Endometrium (tissue), 2 donors: ENCODE data around the gene COPB2.
"Not testable (repeated sequence)": the region's sequence is repeated elsewhere in the genome, so short reads cannot be mapped to it uniquely, and the experiment has no call there.

Experiments
- FAIRE-seq: peaks from 2 replicates; lab custom pipeline; 2012; peaks lifted over from hg19 to GRCh38; lab: Jason Lieb, UNC
- donor health status: control.
- donor health status: control.

Gene COPB2

DNA sequence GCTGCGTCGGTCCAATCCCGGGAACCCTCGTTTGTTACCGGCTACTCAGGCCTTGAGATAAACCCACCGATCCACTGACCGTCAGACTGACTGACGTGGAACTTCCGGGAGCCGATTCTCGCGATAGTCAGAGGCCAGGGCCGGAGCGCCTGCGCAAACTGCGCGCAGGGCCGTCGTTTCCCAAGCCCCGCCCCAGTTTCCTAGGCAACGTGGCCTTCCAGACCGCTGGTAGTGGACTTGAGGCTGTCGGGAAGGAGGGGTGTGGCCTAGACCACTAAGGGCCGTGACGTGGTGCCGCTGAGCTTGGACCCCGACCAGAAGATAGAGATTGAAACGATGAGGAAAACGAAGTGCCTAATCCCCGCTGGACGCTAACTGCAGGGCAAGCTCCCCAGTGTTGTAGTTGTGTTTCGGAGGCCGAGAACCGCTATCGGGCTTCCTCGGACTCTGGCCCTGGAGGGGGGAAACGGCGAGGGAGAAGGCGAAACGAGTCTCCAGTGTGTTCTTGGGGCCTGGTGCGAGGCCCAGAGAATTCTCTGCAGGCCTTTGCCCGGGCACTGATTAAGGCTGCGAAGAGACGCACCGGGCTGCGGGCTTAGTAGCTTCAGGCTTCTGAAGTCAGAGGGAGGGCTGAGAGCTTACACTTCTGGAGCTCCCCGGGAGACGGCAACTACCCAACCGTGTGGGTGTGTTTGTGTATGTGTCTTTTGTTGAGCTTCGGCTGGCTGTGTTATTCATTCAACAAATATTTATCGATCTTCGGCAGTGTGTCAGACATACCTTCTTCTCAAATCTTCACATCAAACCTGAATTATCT is at the start of gene COPB2:
Gene COPB2 (minus strand): TSS at position 96 of the 817 bp plus-strand sequence. CDS start 97 bp downstream, outside the sequence.
- FAIRE-seq: peak; percentile 96

DNA sequence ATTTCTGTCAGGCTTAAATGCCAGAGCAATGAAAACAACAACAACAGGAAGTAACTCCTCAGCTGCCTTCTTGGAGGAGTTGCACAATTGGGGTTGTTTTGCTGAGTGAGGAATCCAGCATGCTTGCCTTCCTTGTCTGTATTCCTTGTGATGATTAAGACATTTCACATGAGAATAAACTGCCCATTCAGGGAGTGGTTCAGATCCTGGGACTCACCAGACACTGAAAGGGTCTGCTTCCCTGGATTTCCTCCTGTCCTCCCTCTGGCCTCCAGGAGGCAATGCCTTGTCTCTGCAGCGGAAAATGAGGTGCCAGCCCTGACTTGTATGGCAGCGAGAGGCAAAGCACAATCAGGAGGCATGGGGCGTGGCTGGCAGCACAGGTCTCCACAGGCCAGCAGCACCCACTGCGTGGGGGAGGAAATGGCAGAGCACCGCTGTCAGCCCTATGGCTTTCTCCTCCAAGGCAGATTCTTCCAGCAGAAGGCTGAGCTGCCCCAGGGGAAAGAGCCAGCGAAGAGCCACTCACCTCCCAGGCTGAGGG is 45.4 kb upstream of the COPB2 start:
- FAIRE-seq: no peak

DNA sequence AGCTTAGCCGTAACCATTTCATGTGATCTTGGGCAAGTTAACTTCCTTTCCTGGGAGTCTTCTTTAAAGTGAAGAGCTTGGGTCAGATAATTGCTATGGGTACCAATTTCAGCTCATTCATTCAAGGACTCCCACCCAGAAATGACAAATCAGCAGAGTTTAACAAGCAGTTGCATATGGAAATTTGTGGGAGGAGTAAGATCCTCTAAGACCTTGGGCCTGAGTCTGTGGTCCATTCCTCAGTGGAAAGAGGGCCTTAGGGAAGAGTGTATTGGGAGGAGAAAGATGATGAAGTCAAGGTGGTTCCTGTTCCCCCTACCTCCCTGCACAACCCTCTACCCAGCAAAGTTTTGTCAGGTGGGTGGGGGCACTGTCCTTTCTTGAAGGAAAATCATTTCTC is 44.8 kb upstream of the COPB2 start:
- FAIRE-seq: no peak

DNA sequence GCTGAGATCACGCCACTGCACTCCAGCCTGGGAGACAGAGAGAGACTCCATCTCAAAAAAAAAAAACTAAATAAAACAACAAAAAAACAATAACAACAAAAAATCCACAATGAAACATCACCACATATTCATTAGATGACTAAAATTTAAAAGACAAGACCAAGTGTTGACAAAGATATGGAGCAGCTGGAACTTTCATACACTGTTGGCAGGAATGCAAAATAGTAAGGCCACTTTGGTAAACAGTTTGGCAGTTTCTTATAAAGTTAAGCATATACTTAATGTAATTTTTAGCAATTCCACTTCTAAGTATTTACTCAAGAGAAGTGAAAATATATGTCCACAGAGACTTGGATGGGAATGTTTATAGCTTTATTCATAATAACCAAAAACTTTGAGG is 43.6 kb upstream of the COPB2 start:
- FAIRE-seq: no peak

DNA sequence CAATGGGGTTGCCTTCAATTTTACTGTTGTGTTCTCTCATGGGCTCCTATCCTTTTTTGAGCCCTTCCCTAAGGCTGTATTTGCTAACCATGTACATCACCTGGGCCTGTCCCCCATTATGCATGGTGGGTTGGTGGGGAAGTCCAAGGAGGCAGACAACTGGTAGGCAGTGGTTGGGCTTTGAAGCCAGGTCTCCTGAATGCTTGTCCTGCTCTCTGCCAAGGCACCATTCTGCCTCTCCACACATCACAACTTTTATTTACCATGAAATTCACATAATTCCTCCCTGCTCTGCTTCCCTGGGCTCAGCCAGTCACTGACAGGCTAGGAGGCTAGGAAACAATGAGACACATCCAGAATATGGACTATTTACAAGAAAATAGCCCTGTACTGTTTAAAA is 41.0 kb upstream of the COPB2 start:
- FAIRE-seq: no peak

DNA sequence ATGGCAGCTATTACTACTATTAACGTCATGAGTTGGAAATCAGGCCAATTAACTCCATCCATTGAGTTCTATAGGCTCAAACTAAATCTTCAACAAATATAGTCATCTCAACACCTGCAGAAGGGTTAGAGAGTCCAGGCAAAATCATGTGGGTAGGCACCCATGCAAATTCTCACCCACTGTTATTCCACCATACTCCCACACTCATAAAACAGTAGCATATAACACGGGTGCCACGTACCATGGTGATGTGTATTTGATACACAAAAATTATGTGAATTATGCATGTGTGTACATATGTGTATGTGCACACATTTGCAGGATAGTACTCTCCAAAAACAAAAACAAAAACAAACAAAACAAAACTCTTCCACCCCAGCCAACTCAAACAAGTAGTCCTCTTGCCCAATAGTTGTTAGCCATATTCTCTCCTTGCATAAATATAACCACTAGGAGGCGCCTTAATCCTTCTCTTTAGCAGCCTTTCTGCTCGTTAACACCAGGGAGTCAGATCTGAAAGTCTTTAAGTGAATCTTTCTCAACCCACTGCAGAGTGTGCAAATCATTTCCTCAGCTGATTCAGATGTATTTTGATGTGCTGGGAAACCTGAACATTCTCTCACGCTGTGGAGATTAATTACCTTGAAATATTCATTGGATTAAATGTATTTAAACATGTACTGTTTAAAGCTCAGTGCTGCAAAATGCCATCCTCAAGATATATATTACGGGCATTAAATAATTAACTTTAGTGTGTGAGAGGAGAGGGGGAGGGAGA is 38.0 kb upstream of the COPB2 start:
- FAIRE-seq: peak; percentile 95

DNA sequence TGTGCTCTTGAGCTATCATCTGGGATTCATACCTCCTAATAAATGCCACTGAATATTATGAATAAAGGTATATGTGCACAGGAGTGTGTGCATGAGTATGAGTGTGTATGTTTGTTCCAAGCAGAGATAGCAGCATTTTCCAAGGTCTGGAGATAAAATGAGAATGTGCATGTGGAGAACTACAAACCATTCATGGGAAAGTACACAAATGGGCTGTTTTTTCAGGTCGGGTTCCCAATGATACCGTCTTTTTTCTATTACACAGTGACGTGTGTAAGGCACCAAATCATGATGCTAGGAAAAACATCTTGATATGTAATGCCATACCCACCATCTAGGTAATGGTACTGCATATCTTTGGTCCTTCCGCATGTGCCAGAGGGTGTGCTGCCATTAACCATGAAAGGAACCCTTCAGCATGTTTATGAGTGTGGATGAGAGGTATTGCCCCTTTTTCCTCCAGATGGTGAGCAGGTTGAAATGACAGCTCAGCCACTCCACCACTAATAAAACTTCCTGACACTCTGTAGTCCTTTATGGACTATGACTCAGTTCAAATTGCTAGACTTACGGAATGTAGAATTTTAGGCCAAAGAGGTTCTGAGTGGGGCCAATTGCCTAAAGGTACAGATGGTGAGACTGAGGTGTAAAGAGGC is 36.4 kb upstream of the COPB2 start:
- no peak for FAIRE-seq

DNA sequence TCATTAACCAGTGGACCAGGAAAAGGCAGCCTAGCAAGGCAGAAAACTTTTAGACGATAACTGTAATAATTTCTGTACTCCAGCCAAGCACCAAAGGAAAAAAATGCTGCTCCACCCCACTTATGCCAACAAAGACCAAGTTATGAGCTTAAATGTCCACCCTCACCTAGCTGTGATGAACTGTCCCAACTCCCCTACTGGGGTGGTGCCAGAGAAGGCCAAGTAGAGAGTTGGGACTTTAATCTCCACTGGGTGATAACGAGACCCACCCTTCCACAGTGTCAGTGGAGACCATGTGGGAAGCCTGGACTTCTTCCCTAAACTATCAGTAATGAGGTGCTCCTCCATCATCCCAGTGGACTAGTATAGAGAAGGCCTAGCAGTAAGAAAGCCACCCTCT is 33.8 kb upstream of the COPB2 start:
- no peak for FAIRE-seq

DNA sequence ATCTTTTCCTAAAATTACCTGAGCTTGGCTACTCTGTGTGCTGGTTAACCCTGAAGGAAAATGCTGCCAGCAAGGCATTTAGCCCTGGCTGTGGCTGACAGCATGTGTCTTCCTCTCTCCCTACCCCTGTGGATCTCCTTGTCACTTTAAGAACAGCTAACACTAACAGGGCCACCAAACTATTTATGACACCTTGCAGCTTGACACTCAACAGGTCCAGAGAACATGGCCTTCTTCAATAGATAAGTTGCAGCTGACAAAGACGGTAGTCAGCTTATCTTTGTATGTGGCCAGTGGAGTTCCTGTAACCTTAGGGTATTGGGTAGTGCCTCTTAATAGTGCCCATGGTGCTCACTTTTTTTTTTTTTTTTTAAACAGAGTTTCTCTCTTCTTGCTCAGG is 32.0 kb upstream of the COPB2 start:
- no peak for FAIRE-seq

DNA sequence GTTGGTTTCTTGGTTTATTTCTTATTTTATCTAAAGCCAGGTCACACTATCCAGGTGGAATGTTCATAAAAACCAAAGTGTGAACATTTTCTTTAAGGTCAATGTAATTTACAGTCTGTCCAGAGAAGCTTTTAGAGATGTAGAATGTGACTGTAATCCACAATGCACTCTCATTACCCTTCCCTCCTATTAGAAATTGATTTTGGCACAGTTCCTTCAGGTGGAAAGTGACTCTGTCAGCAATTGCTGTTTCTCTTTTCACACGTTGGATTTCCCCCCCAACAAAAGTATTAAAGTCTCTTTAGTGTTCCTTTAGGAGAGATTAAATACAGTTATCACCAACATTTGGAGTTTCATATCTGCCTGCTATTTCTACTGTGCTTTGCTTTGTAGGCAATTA is 31.6 kb upstream of the COPB2 start:
- FAIRE-seq: no peak

DNA sequence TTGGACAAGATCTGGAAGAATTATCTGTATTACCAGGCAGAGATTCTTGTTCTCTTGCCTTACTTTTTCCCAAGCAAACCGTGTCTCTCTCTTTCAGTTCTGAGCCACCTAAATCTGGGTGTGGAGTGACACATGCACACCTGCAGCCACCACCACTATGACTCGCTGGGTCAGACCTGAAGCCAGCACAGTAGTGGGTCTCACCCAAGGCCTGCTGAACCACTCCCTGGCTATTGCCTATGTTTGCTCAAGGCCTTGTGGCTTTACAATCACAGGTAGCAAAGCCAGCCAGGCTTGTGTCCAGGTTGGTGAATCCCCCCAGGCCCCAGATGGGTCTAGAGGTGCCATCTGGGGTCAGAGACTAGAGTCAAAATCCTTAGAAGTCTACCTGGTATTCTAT is 28.7 kb upstream of the COPB2 start:
- no peak for FAIRE-seq

DNA sequence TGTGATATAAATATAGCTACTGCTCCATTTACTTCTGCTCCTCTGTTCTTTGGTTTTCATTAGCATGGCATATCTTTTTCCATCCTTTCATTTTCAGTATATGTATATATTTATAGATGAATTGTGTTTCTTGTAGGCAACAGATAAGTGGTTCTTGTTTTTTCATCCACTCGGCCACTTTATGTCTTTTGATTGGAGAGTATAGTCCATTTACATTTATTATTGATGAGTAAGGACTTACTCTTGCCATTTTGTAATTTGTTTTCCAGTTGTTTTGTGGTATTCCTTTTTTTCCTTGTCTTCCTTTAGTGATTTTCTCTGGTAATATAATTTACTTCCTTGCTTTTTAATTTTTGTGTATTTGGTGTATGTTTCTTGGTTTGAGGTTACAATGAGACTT is 26.8 kb upstream of the COPB2 start:
- FAIRE-seq: no peak

DNA sequence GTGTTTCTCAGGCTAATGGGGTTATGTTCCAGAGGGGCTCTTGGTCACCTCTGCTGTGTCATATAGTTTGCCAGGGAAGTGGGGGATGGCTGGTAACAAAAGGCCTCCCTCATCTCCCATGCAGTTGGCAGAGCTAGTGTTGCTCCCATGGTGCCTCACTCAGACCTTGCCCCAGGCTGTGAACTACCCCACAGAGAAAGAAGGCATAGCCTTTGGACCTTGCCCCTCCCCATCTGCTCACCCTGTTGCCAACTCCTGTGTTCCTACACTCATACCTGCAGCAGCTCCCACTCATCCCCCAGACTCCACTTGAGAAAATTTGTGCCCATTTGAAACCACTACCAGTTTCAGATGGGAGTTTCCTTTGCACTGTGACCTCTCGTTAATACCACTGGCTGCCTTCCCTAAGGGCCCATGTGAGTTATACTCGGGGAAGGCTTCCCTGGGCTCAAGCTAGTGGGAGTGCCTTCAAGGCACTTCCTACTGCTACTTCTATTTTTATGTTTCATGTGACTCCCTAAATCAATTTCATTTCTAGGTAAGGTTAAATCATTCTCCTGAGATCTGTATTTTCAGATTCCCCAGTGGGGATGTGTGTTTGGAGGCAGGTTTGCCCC is 25.3 kb upstream of the COPB2 start:
- no peak for FAIRE-seq

DNA sequence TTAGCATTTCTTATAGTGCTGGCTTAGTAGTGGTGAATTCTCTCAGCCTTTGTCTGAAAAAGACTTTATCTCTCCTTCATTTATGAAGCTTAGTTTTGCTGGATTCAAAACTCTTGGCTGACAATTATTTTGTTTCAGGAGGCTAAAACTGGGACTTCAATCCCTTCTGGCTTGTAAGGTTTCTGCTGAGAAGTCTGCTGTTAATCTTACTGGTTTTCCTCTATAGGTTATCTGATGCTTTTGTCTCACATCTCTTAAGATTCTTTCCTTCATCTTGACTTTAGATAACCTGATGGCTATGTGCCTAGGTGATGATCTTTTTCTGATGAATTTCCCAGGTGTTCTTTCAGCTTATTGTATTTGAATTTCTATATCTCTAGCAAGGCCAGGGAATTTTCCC is 23.4 kb upstream of the COPB2 start:
- not testable (repeated sequence) for FAIRE-seq

DNA sequence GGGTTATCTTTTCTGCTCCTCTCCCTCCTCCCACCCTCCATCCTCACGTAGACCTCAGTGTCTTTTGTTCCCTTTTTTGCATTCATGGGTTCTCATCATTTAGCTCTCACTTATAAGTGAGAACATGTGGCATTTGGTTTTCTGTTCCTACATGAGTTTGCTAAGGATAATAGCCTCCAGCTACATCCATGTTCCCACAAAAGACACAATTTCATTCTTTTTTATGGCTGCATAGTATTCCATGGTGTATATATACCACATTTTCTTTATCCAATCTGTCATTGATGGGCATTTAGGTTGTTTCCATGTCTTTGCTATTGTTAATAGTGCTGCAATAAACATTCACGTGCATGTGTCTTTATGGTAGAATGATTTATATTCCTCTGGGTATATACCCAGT is 11.7 kb upstream of the COPB2 start:
- not testable (repeated sequence) for FAIRE-seq

DNA sequence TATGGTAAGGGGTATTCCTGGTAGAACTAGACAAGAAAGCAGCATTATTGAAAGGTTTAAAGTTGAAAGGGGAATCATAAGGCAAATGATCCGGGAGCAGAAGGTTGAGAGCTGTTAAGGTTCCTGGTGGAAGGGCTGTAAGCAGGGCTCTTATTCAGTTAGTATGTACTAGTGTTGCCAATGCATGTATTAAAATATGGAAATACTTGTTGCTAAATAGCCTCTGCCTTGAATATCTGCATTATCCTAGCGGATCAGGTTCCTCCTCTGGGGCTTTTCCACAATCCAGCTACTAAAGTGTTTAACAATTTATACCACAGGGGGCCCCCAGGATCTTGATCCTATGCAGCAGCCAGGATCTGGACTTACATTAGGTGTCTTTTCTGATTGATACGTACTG is 7.3 kb upstream of the COPB2 start:
- no peak for FAIRE-seq

DNA sequence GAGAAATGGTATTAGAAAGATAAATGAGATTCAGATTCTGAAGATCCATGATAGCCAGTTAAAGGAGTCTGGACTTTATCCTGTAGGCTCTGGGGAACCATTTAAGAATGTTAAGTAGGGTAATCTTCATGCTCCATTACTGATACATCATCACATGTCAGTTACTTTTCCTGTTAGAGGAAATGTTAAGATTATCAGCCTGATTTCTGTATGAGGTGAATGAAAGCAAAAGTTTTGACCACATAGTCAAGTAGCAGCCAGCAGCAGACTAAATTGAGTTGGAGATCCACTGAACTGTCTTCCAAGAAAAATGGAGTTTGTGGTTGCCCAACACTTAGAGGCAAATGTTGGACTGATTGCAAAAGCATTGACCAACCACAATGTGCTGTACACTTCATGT is 4.7 kb upstream of the COPB2 start:
- FAIRE-seq: no peak

DNA sequence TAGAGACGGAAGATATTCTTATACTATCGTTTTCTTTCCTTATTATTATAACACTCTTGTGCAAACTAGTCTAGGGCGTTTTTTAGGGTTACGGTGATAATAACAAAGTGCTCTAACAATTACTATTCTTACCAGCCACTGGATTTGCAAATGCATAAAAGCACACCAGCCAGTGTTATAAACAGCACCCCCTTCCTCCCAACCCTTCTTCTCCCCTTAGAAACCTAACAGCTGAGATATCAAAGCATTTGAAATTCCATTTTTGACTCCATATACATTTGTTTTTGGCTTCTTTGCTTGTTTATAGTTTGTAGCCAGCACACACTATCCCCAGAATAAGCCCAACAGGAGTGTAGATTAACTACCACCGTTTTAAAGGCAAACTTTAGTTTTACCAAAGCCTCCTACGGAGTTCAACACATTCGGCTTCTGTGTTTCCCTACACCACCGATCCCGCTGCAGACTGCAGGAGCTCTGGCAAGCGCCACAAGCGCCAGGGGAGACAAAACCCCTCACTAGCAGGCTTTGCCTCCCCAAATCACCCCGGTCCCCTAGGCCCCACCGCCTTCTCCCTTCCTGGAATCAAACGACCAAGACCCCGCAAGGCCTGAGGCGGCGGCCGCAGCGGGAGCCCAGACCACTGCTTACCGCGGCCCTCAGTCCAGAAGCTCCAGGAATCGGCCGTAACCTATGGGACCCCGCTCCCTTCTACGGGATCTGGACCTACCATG is 461 bp downstream of the COPB2 start:
- FAIRE-seq: no peak

DNA sequence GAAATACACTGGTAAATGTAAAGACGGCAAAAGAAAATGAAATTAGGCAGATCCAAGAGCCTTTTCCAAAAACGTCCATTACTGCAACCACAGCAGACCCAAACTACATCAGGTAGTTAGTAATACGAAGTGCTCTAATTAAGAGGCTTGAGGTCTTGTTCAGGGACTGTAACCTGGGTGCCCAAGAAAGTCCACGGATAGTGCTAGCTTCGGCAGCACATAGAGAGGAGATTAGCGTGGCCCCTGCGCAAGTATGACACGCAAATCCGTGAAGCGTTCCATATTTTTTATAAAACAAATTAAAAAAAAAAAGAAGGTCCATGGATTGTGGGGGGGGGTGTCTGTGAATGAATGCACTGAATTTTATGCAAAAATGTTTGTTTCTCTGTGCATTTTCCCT is 1.4 kb downstream of the COPB2 start:
- FAIRE-seq: no peak

DNA sequence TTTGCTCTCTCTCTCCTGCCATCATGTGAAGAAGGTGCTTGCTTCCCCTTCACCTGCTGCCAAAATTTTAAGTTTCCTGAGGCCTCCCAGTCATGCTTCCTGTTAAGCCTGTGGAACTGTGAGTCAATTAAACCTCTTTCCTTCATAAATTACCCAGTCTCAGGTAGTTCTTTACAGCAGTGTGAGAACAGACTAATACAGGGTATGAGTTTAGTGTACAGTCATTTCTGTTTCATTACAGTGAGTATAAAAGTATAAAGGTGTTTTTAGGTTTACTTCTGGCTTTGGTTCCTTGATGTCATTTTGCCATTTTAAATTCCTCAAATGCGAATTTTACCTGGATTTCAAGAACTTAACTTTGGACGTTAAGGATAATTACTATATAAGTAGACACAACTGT is 7.2 kb downstream of the COPB2 start:
- not testable (repeated sequence) for FAIRE-seq

DNA sequence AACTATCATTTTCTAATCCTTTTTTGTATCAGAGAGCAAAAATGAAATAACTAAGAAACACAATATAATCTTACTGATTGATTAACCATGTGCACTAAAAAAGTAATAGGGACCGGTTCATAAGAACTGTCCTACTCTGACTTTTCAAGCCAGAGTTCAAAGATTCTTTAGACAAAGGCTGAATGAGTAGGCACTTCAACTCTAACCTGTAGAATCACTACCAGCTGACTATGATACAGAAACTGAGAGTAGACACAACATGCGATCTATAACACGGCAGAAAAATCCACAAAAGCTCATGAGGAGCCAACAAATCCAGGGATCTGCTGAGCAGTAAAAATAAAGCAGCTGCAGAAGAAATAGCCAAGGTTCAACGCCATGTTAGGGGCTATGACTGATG is 8.9 kb downstream of the COPB2 start:
- no peak for FAIRE-seq
